Activated B cell treated with CpG ODN at 0.5 μM for 24 hours (primary cell): ENCODE results near the gene ACAP2. TPM values are rescaled to one million over a fixed set of nuclear protein-coding genes. Genes with fewer than 3 reads are reported as not detected.
"Not testable (repeated sequence)": the region's sequence is repeated elsewhere in the genome, so short reads cannot be mapped to it uniquely, and the experiment has no call there.

ENCODE experiments used
- ATAC-seq: fragments of 200-7000 bp; cut with Tn5 transposase; one replicate; pipeline ENCODE4 v1.10.0; 2021; ENCODE audit warnings: low read depth, mild to moderate bottlenecking, moderate library complexity
- CTCF ChIA-PET: fragments of 350-600 bp; sonication (Branson Sonifier 250); formaldehyde crosslinking; loops from one replicate; lab custom pipeline; 2021; ENCODE audit warnings: antibody characterized with exemption; lab: Charles Lee
- POLR2A ChIA-PET: fragments of 350-600 bp; sonication (Branson Sonifier 250); formaldehyde crosslinking; loops from one replicate; lab custom pipeline; 2021; ENCODE audit warnings: antibody characterized with exemption; lab: Charles Lee
- DNase-seq: peaks from one replicate; pipeline ENCODE4 v3.0.0; 2022
- H3K27ac Mint-ChIP-seq: one replicate; pipeline ENCODE4 v1.8.0; 2020; ENCODE audit warnings: mixed read lengths
- H3K27me3 Mint-ChIP-seq: one replicate; pipeline ENCODE4 v1.8.0; 2021; ENCODE audit warnings: mixed read lengths
- H3K36me3 Mint-ChIP-seq: one replicate; pipeline ENCODE4 v1.8.0; 2021; ENCODE audit warnings: low read depth, mixed read lengths
- H3K4me1 Mint-ChIP-seq: one replicate; pipeline ENCODE4 v1.8.0; 2021; ENCODE audit warnings: mixed read lengths
- H3K4me3 Mint-ChIP-seq: one replicate; pipeline ENCODE4 v1.8.0; 2020; ENCODE audit warnings: mild to moderate bottlenecking, mixed read lengths
- H3K9me3 Mint-ChIP-seq: one replicate; pipeline ENCODE4 v1.8.0; 2020; ENCODE audit warnings: mixed read lengths
- CTCF ChIP-seq: fragments of 200-600 bp; IDR thresholded peaks from one replicate; pipeline ENCODE4 v1.8.0; 2022; ENCODE audit warnings: antibody characterized with exemption, mild to moderate bottlenecking
- intact Hi-C: fragments of 100-400 bp; cut with micrococcal nuclease; formaldehyde crosslinking; loops from one replicate; pipeline ENCODE4 v1.15.1; 2024
- total RNA-seq: library from RNA; stranded (reverse); gene quantifications from 2 replicates; pipeline ENCODE4 v1.2.3, GENCODE V29; 2022

The ACAP2 gene
- total RNA-seq, 1 donor from 2014 or later = 89.7 TPM

GRCh38 chr3:195236076-195236798 lies 206.6 kb downstream of the ACAP2 start:
- no peaks in the 10 kb centered on the region for H3K4me1 Mint-ChIP-seq
- no peak for TF ChIP-seq CTCF
- H3K36me3 Mint-ChIP-seq = no peaks in the 10 kb centered on the region
- no peaks in the 10 kb centered on the region for H3K27me3 Mint-ChIP-seq
- DNase-seq (peak; percentile 8), ATAC-seq (no peak)
- no peaks in the 10 kb centered on the region for H3K9me3 Mint-ChIP-seq
- ChIA-PET POLR2A (no interaction called here), CTCF (no interaction called here)
- intact Hi-C loops = no loop called here
- no peak overlapping the region for H3K27ac Mint-ChIP-seq
- H3K4me3 Mint-ChIP-seq = no peak overlapping the region

DNA sequence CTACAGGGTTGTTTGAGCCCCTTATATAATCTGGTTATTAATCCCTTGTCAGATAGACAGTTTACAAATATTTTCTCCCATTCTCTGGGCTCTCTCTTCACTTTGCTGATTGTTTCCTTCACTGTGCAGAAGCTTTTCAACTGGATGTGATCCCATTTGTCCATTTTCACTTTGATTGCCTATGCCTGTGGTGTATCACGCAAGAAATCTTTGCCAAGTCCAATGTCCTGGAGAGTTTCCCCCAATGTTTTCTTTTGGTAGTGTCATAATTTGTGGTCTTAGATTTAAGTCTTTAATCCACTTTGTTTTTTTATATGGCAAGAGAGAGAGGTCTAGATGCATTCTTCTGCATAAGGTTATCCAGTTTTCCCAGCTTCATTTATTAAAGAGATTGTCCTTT lies 212.6 kb downstream of the ACAP2 start:
- H3K27me3 Mint-ChIP-seq = no peaks in the 10 kb centered on the region
- intact Hi-C loops = no loop called here
- no peak overlapping the region for H3K4me3 Mint-ChIP-seq
- DNase-seq (no peak), ATAC-seq (no peak)
- no peaks in the 10 kb centered on the region for H3K36me3 Mint-ChIP-seq
- peaks cover 13% of the 10 kb centered on the region for H3K4me1 Mint-ChIP-seq
- ChIA-PET CTCF (no interaction called here), POLR2A (no interaction called here)
- no peaks in the 10 kb centered on the region for H3K9me3 Mint-ChIP-seq
- no peak for TF ChIP-seq CTCF
- H3K27ac Mint-ChIP-seq = no peak overlapping the region

GRCh38 chr3:195228886-195229285 lies 213.9 kb downstream of the ACAP2 start:
- CTCF ChIA-PET, DNase-seq, H3K4me3 Mint-ChIP-seq: not testable (repeated sequence)

GRCh38 chr3:195227871-195228270 lies 214.9 kb downstream of the ACAP2 start:
- intact Hi-C loops = no loop called here
- TF ChIP-seq CTCF = no peak
- no peak overlapping the region for H3K27ac Mint-ChIP-seq
- no peaks in the 10 kb centered on the region for H3K27me3 Mint-ChIP-seq
- no peaks in the 10 kb centered on the region for H3K36me3 Mint-ChIP-seq
- no peak overlapping the region for H3K4me3 Mint-ChIP-seq
- H3K9me3 Mint-ChIP-seq = no peaks in the 10 kb centered on the region
- POLR2A ChIA-PET = interaction anchor here (0.6 kb wide), 1 partner anchor 127 kb away, joined by 4 read pairs; no protein-coding TSS in a partner anchor
- CTCF ChIA-PET = interaction anchor here (1.3 to 1.4 kb wide), 2 partner anchors 42 to 103 kb away, joined by 3 read pairs; no protein-coding TSS in a partner anchor
- H3K4me1 Mint-ChIP-seq = peaks cover 15% of the 10 kb centered on the region
- no peak for ATAC-seq
- DNase-seq = no peak

More at GRCh38 chr3:195228886-195229285, 213.9 kb downstream of the ACAP2 start:
- H3K4me1 Mint-ChIP-seq = peaks cover 13% of the 10 kb centered on the region
- H3K36me3 Mint-ChIP-seq, ATAC-seq, intact Hi-C loops, H3K9me3 Mint-ChIP-seq, H3K27me3 Mint-ChIP-seq, H3K27ac Mint-ChIP-seq: not testable (repeated sequence)
- POLR2A ChIA-PET = interaction anchor here (0.7 kb wide), 1 partner anchor 12 kb away, joined by 6 read pairs; no protein-coding TSS in a partner anchor

DNA sequence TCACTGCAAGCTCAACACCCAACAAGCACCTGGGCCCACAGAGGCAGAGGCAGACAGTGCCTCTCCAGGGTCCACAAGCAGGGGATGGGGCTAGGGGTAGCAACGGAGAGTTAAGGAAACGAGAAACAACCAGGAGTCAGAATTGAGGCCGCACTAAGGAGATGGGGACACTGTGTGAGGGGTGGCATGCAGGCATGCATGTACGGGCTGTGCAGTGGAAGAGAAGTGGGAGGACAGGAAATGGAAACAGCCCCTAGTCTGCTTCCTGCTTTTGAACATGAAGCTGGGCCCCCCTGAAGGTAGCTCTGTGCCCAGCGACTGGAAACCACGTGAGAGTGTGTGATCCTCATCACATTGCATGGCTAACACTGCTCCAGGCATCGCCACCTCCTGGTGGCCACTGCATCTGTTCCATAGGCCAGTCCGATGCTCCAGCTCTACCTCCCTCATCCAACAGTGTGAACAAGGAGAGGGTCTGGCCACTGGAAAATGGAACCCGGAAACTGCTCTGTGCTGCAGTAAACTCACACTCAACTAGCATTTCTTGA lies 215.8 kb downstream of the ACAP2 start:
- Mint-ChIP-seq H3K4me1 (peaks cover 15% of the 10 kb centered on the region), H3K27ac (no peak overlapping the region), H3K4me3 (no peak overlapping the region), H3K27me3 (no peaks in the 10 kb centered on the region), H3K36me3 (no peaks in the 10 kb centered on the region), H3K9me3 (no peaks in the 10 kb centered on the region)
- DNase-seq = no peak
- no peak for TF ChIP-seq CTCF
- CTCF ChIA-PET = interaction anchor here (1.0 to 1.4 kb wide), 3 partner anchors 43 to 120 kb away, joined by 3 read pairs; no protein-coding TSS in a partner anchor
- intact Hi-C loops = no loop called here
- POLR2A ChIA-PET = interaction anchor here (0.6 kb wide), 1 partner anchor 126 kb away, joined by 4 read pairs; no protein-coding TSS in a partner anchor
- peak; percentile 54 for ATAC-seq
